GM23338 (cell line): Measurements from ENCODE around the gene BOK. TPM values are rescaled to one million over a fixed set of nuclear protein-coding genes. Genes with fewer than 3 reads are reported as not detected.

Source experiments
- ATAC-seq: fragments of 200-7000 bp; cut with Tn5 transposase; 3 replicates; pipeline ENCODE4 v1.9.1; 2020
- DNase-seq: peaks from one replicate; pipeline ENCODE4 v3.0.0-alpha.2; 2015; ENCODE audit warnings: low spot score
- H2AFZ ChIP-seq: fragments of 200-600 bp; sonication (generic); 2 replicates; pipeline ENCODE4 v1.8.0; 2016; ENCODE audit warnings: antibody characterized with exemption, mild to moderate bottlenecking, moderate library complexity
- H3F3A ChIP-seq: fragments of 200-600 bp; sonication (generic); replicated peaks from 2 replicates; pipeline ENCODE4 v1.8.0; 2017; ENCODE audit warnings: antibody characterized with exemption, mixed run types, low read depth
- H3K27ac ChIP-seq: fragments of 200-600 bp; sonication (generic); 2 replicates; pipeline ENCODE4 v1.6.1; 2016; ENCODE audit warnings: low read depth
- H3K27me3 ChIP-seq: fragments of 200-600 bp; sonication (generic); 2 replicates; pipeline ENCODE4 v1.8.0; 2016; ENCODE audit warnings: mild to moderate bottlenecking, mixed run types, moderate library complexity; ENCODE audit not compliant: insufficient read depth
- H3K36me3 ChIP-seq: fragments of 200-600 bp; sonication (generic); 2 replicates; pipeline ENCODE4 v1.8.0; 2016; ENCODE audit warnings: mild to moderate bottlenecking; ENCODE audit not compliant: insufficient read depth
- H3K4me1 ChIP-seq: fragments of 200-600 bp; sonication (generic); 2 replicates; pipeline ENCODE4 v1.8.0; 2016; ENCODE audit warnings: mild to moderate bottlenecking, moderate library complexity; ENCODE audit not compliant: insufficient read depth
- H3K4me2 ChIP-seq: fragments of 200-600 bp; sonication (generic); 2 replicates; pipeline ENCODE4 v1.7.1; 2017; ENCODE audit warnings: mixed run types
- H3K4me3 ChIP-seq: fragments of 200-600 bp; sonication (generic); 2 replicates; pipeline ENCODE4 v1.6.1; 2016; ENCODE audit warnings: mixed run types
- H3K79me2 ChIP-seq: fragments of 200-600 bp; sonication (generic); replicated peaks from 2 replicates; pipeline ENCODE4 v1.8.0; 2017; ENCODE audit warnings: mild to moderate bottlenecking; ENCODE audit not compliant: insufficient read depth
- H3K9me2 ChIP-seq: fragments of 200-600 bp; sonication (generic); 2 replicates; pipeline ENCODE4 v1.8.0; 2017; ENCODE audit not compliant: insufficient read depth
- H4K20me1 ChIP-seq: fragments of 200-600 bp; sonication (generic); replicated peaks from 2 replicates; pipeline ENCODE4 v1.8.0; 2017; ENCODE audit warnings: mild to moderate bottlenecking; ENCODE audit not compliant: insufficient read depth
- H3K27ac Mint-ChIP-seq: 2 replicates; pipeline ENCODE4 v1.8.0; 2020; ENCODE audit warnings: inconsistent platforms, mild to moderate bottlenecking, moderate library complexity, mixed read lengths
- H3K27me3 Mint-ChIP-seq: 3 replicates; pipeline ENCODE4 v1.8.0; 2022; ENCODE audit warnings: low read depth, mild to moderate bottlenecking, moderate library complexity, mixed read lengths, inconsistent platforms; ENCODE audit not compliant: insufficient read depth, poor library complexity
- H3K36me3 Mint-ChIP-seq: 3 replicates; pipeline ENCODE4 v1.8.0; 2021; ENCODE audit warnings: low read depth, mild to moderate bottlenecking, inconsistent platforms, moderate library complexity, mixed read lengths
- H3K4me1 Mint-ChIP-seq: 3 replicates; pipeline ENCODE4 v1.8.0; 2020; ENCODE audit warnings: mild to moderate bottlenecking, inconsistent platforms, mixed read lengths
- H3K4me3 Mint-ChIP-seq: 3 replicates; pipeline ENCODE4 v1.8.0; 2021; ENCODE audit warnings: moderate library complexity, mild to moderate bottlenecking, inconsistent platforms, mixed read lengths
- H3K9me3 Mint-ChIP-seq: 3 replicates; pipeline ENCODE4 v1.8.0; 2020; ENCODE audit warnings: moderate library complexity, mild to moderate bottlenecking, inconsistent platforms, mixed read lengths
- CREB1 ChIP-seq: fragments of 250-450 bp; sonication (Bioruptor Pico); IDR thresholded peaks from 2 replicates; pipeline ENCODE4 v1.5.0; 2020; ENCODE audit warnings: low read depth, mild to moderate bottlenecking, moderate library complexity
- CTCF ChIP-seq, 2 experiments: fragments of 200-600 bp in 1 of 2; sonication (generic) in 1 of 2; conservative IDR thresholded peaks; 2 replicates each; pipeline versions ENCODE4 v1.5.1 to v1.6.1; 2016 to 2017; ENCODE audit warnings: antibody characterized with exemption in 2 of 2, low read depth in 2 of 2, mild to moderate bottlenecking in 2 of 2, moderate library complexity in 1 of 2
- ETS1 ChIP-seq: IDR thresholded peaks from 2 replicates; pipeline ENCODE4 v1.6.1; 2016; ENCODE audit warnings: antibody characterized with exemption
- NANOG ChIP-seq: IDR thresholded peaks from 2 replicates; pipeline ENCODE4 v1.6.1; 2016; ENCODE audit warnings: antibody characterized with exemption, borderline replicate concordance
- REST ChIP-seq: IDR thresholded peaks from one replicate; pipeline ENCODE4 v1.6.1; 2018; ENCODE audit warnings: antibody characterized with exemption; ENCODE audit not compliant: unreplicated experiment
- STAT1 ChIP-seq: IDR thresholded peaks from one replicate; pipeline ENCODE4 v1.6.1; 2016; ENCODE audit warnings: antibody characterized with exemption; ENCODE audit not compliant: unreplicated experiment
- ZNF114 ChIP-seq: fragments of 250-450 bp; sonication (Bioruptor Pico); IDR thresholded peaks from 2 replicates; pipeline ENCODE4 v1.5.0; 2020; ENCODE audit warnings: mild to moderate bottlenecking, moderate library complexity
- ZNF331 ChIP-seq: fragments of 250-450 bp; sonication (Bioruptor Pico); IDR thresholded peaks from 2 replicates; pipeline ENCODE4 v1.5.0; 2020; ENCODE audit warnings: low read depth, mild to moderate bottlenecking, moderate library complexity
- ZNF462 ChIP-seq: fragments of 250-450 bp; sonication (Bioruptor Pico); IDR thresholded peaks from 2 replicates; pipeline ENCODE4 v1.5.0; 2020; ENCODE audit warnings: mild to moderate bottlenecking, moderate library complexity
- polyA plus RNA-seq: library from polyadenylated mRNA; unstranded; fragments of >200 nt; fragmentation: Nextera tagmentation; extraction: Ambion mirVana; gene quantifications from 2 replicates; pipeline ENCODE4 v1.2.1, GENCODE V29; 2016
- total RNA-seq: library from RNA; depleted of rRNA; stranded (reverse); fragments of >200 nt; shearing (Covaris generic); gene quantifications from 2 replicates; pipeline ENCODE4 v1.2.3, GENCODE V29; 2014

BOK gene
- total and polyA plus RNA-seq, 2 experiments from 2014 or later, result 13.5 to 36.7 TPM

- Mint-ChIP-seq H3K4me3 (no peak overlapping the region; the same call in 2 of the 3 replicates), H3K27me3 (peaks cover 5% of the 10 kb centered on the region)
Measured at GRCh38 chr2:241531161-241531722, 27.3 kb upstream of the BOK start.

More at GRCh38 chr2:241531161-241531722, 27.3 kb upstream of the BOK start:
- peaks cover 4% of the 10 kb centered on the region for H3K9me3 Mint-ChIP-seq
- H3K36me3 Mint-ChIP-seq, result no peaks in the 10 kb centered on the region
- H3K36me3 ChIP-seq, result no peaks in the 10 kb centered on the region
- H3K4me3 ChIP-seq, result no peak overlapping the region
- no peaks in the 10 kb centered on the region for H3F3A ChIP-seq
- no peak overlapping the region for H2AFZ ChIP-seq
- no peak for ATAC-seq
- no peak for DNase-seq
- H3K79me2 ChIP-seq, result no peaks in the 10 kb centered on the region
- H3K9me2 ChIP-seq, result no peaks in the 10 kb centered on the region
- H3K4me1 Mint-ChIP-seq, result no peaks in the 10 kb centered on the region
- no peak overlapping the region for H3K27ac Mint-ChIP-seq
- H3K4me2 ChIP-seq, result no peak overlapping the region
- no peak overlapping the region for H3K27ac ChIP-seq
- no peak for TF ChIP-seq ZNF331
- TF ChIP-seq STAT1, result no peak
- TF ChIP-seq ZNF114 (CRISPR knock-in tag), result no peak
- TF ChIP-seq REST, result no peak
- no peak for TF ChIP-seq CREB1 (CRISPR knock-in tag)
- TF ChIP-seq NANOG, result no peak
- no peak for TF ChIP-seq CTCF (conservative IDR thresholded peaks at IDR 0.05; ENCODE audit: low read depth in 2 of 2)
- no peak for TF ChIP-seq ETS1
- no peak for TF ChIP-seq ZNF462 (CRISPR knock-in tag)
- no peaks in the 10 kb centered on the region for H3K27me3 ChIP-seq
- no peaks in the 10 kb centered on the region for H4K20me1 ChIP-seq
- H3K4me1 ChIP-seq, result no peaks in the 10 kb centered on the region
